Liver (tissue), 3 donors: Measurements from ENCODE around the gene POLN.

ENCODE experiments used
- GABPA ChIP-seq, 2 donors: IDR thresholded peaks in 1 of 2; conservative IDR thresholded peaks in 1 of 2; 2 replicates each; pipeline ENCODE4 v1.6.1; 2016; ENCODE audit warnings: antibody characterized with exemption in 2 of 2, mild to moderate bottlenecking in 1 of 2, moderate library complexity in 1 of 2
- JUND ChIP-seq, 2 donors: IDR thresholded peaks; 2 replicates each; pipeline ENCODE4 v1.6.1; 2016; ENCODE audit warnings: antibody characterized with exemption in 2 of 2
- NR2F2 ChIP-seq: IDR thresholded peaks from 2 replicates; pipeline ENCODE4 v1.6.1; 2016; ENCODE audit warnings: antibody characterized with exemption
- YY1 ChIP-seq: IDR thresholded peaks from 2 replicates; pipeline ENCODE4 v1.6.1; 2016; ENCODE audit warnings: antibody characterized with exemption, mild to moderate bottlenecking
- TF ChIP-seq, protein P1 (sequence below): fragments of 150-350 bp; IDR thresholded peaks from 2 replicates; pipeline ENCODE4 v1.5.1; 2017; ENCODE audit warnings: improper control_type of control experiment, low read depth, low read length; ENCODE audit not compliant: missing input control
- TF ChIP-seq, protein P2 (sequence below): IDR thresholded peaks from 2 replicates; pipeline ENCODE4 v1.6.1; 2016; ENCODE audit warnings: antibody characterized with exemption
- TF ChIP-seq, protein P3 (sequence below): IDR thresholded peaks from 2 replicates; pipeline ENCODE4 v1.6.1; 2016; ENCODE audit warnings: antibody characterized with exemption, mild to moderate bottlenecking
- TF ChIP-seq, protein P4 (sequence below): IDR thresholded peaks from 2 replicates; pipeline ENCODE4 v1.6.1; 2016; ENCODE audit warnings: antibody characterized with exemption
- donor health status: healthy.
- donor health status: healthy.

DNA sequence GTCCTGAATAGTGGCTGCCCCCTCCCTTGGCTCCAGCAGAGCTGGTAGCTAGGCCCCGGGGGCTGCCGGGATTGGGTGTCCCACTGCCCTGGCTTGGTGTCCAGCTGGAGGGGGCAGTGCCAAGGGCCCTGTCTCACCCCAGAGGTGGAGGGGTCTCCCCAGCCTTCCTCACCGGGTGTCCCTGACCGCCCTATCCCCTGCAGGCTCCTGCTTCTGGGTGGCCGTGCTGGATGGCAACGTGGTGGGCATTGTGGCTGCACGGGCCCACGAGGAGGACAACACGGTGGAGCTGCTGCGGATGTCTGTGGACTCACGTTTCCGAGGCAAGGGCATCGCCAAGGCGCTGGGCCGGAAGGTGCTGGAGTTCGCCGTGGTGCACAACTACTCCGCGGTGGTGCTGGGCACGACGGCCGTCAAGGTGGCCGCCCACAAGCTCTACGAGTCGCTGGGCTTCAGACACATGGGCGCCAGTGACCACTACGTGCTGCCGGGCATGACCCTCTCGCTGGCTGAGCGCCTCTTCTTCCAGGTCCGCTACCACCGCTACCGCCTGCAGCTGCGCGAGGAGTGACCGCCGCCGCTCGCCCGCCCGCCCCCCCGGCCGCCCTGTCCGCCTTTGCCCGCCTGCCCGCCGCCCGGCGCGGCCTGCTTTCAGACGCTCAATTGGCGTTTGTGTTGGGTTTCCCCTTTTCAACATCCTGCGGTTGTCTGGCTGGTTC, 178.2 kb downstream of the POLN start:
- TF ChIP-seq NR2F2 (no peak), GABPA (IDR thresholded peaks at IDR 0.05 in 1 of 2, conservative IDR thresholded peaks at IDR 0.05 in 1 of 2) (no peak), YY1 (no peak), JUND (IDR thresholded peaks at IDR 0.05) (no peak)
- TF ChIP-seq, protein P1, sequence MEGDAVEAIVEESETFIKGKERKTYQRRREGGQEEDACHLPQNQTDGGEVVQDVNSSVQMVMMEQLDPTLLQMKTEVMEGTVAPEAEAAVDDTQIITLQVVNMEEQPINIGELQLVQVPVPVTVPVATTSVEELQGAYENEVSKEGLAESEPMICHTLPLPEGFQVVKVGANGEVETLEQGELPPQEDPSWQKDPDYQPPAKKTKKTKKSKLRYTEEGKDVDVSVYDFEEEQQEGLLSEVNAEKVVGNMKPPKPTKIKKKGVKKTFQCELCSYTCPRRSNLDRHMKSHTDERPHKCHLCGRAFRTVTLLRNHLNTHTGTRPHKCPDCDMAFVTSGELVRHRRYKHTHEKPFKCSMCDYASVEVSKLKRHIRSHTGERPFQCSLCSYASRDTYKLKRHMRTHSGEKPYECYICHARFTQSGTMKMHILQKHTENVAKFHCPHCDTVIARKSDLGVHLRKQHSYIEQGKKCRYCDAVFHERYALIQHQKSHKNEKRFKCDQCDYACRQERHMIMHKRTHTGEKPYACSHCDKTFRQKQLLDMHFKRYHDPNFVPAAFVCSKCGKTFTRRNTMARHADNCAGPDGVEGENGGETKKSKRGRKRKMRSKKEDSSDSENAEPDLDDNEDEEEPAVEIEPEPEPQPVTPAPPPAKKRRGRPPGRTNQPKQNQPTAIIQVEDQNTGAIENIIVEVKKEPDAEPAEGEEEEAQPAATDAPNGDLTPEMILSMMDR: no peak
- TF ChIP-seq, protein P2, sequence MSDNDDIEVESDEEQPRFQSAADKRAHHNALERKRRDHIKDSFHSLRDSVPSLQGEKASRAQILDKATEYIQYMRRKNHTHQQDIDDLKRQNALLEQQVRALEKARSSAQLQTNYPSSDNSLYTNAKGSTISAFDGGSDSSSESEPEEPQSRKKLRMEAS: no peak
- TF ChIP-seq, protein P3, sequence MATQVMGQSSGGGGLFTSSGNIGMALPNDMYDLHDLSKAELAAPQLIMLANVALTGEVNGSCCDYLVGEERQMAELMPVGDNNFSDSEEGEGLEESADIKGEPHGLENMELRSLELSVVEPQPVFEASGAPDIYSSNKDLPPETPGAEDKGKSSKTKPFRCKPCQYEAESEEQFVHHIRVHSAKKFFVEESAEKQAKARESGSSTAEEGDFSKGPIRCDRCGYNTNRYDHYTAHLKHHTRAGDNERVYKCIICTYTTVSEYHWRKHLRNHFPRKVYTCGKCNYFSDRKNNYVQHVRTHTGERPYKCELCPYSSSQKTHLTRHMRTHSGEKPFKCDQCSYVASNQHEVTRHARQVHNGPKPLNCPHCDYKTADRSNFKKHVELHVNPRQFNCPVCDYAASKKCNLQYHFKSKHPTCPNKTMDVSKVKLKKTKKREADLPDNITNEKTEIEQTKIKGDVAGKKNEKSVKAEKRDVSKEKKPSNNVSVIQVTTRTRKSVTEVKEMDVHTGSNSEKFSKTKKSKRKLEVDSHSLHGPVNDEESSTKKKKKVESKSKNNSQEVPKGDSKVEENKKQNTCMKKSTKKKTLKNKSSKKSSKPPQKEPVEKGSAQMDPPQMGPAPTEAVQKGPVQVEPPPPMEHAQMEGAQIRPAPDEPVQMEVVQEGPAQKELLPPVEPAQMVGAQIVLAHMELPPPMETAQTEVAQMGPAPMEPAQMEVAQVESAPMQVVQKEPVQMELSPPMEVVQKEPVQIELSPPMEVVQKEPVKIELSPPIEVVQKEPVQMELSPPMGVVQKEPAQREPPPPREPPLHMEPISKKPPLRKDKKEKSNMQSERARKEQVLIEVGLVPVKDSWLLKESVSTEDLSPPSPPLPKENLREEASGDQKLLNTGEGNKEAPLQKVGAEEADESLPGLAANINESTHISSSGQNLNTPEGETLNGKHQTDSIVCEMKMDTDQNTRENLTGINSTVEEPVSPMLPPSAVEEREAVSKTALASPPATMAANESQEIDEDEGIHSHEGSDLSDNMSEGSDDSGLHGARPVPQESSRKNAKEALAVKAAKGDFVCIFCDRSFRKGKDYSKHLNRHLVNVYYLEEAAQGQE: no peak
- TF ChIP-seq, protein P4, sequence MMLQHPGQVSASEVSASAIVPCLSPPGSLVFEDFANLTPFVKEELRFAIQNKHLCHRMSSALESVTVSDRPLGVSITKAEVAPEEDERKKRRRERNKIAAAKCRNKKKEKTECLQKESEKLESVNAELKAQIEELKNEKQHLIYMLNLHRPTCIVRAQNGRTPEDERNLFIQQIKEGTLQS: no peak
